ENCODE data around the gene RPS8.
A peak's percentile ranks its signal among the peaks of the same experiment; 100 is the strongest.
"Not testable (repeated sequence)": the region's sequence is repeated elsewhere in the genome, so short reads cannot be mapped to it uniquely, and the experiment has no call there.

Gene RPS8

GRCh38 chr1:44783697-44784093 is 8.4 kb downstream of the RPS8 start:
- DNase-seq = no peak

- peak in 1 of 4 experiments; percentile 22 for DNase-seq
Measured at GRCh38 chr1:44784094-44785028, 9.0 kb downstream of the RPS8 start.

DNA sequence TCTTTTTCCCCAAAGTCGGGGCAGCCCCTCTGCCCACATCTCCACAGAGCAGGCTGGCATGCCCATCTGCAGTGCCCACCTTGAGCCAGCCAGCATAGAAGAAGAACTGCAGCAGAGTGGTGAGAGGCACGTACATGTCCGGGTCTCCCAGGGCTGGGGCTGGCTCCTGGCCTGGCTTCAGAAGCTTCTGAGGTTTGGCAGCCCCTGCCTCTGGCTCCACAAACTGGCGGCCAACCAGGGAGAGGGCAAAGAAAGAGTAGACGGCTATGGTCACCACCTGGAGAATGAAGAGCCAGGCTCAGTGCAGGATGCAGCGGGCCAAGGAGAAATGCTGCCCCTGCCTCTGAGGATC is 9.7 kb downstream of the RPS8 start:
- no peak for DNase-seq

DNA sequence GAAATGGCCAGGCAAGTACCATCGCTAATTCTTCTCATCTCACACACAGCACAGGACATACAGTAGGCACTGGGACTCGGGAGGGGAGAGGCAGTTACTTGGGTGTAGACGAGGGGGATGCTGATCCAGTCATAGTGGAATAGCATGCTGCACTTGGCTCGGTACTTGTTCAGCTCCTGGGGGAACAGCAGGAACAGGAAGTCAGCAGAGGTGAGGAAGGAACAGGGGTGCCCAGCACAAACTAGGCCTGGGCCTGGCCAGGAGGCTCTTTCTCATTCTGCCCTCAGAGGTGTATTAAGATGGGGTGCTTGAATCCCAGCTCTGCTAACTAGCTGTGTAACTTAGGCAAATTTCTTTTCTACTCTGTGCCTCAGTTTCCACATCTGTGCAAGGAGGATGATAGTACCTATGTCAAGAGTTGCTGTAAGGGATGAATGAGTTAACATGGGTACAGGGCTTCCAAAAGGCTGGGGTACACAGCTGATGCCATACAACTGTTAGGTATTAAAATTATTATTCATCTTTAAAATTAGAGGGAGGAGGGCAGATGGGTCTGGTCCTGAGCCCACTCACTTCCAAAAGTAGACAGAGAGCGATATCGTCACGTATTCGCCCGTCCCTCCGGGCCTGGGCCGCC is 10.3 kb downstream of the RPS8 start:
- DNase-seq = no peak

DNA sequence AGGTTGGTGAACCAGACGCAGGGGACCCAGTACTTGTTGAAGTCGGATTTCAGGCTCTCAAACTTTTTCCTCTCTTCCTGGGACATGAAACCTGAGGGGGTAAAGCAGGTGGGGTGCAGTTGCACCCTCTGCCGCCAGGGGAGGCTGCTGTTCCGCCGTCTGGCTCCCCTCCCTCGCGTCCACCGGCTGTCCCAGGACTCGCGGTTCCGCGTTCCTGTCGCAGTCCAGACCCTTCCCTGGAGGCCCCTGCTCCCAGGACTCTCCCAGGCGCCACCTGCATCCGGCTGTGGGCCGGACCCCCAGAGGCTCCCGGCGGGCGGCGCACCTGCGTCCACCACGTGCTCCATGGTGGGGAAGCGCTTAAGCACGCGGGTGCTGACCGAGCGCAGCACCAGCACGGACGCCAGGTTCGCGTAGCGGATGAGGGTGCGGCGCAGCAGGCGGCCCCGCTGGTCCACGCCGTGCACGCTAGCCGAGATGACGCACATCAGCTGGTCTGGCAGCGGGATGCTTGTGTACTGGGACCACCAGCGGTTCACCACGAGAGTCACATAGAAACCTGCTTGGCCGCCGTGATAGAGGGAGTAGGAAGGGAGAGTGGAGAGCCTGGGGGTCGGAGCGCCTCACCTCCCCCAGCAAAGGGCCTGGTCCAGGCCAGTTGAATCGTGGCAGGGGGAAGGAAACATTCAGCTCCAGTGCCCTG is 10.9 kb downstream of the RPS8 start:
- peak; percentile 54 to 65 (median 59) for DNase-seq

- DNase-seq = no peak
Measured at GRCh38 chr1:44786841-44787426, 11.6 kb downstream of the RPS8 start.

DNA sequence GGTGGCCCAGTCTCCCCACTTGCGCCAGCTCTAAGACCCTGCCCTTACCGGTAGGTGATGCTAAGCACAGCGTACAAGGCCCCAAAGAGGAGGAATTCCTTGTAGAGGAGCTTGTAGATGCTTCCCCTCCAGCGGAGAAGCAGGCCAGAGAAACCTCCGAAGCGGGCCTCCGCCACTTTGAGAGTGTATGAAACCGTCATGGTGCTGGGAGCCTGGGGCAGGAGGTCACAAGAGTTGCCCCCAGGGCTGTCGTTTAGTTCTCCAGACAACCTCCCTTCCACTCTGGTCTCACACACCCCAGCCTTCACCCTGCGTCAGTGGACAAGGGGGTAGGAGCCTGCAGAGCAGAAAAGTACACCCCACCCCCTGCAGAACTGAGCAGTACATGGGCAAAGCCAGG is 12.2 kb downstream of the RPS8 start:
- no peak for DNase-seq

DNA sequence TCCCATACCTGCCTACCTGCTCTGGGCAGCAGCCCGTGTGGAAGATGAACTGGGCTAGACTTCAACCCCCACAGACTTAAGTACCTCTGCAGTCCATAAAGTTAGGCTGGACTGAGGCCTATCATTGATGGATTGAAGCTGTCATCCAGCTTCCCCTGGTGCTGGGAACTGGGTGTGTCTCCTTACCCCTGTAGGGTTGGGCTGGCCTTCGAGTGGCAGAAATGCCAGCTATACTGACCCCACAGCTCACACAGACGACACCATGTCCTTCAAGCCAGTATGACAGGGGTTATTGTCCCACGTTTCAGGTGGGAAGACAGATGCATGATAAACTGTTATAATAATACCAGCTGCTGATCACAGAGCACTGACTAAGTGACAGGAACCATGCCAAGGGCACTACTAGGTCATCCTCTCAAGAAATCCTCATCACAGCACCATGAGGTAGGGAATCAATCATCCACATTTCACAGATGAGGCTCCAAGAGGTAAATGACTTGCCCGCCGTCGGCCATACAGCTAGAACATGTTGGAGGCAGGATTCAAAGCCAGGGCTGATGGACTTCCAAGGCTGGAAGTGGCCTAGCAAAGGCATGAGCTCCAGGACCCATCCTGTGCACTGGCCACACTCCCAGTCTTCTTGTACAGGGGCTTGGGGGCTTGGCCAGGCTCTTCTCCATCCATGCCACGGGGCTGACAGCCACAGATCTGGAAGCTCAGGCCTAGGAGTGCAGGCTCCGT is 12.9 kb downstream of the RPS8 start, which contains the start of gene BEST4:
BEST4 (minus strand) TSS at position 51 of the 741 bp plus-strand sequence. CDS start 465 bp downstream, outside the sequence.
- no peak for DNase-seq

GRCh38 chr1:44790968-44791801 is 15.8 kb downstream of the RPS8 start:
- DNase-seq = no peak

- DNase-seq = no peak
Measured at GRCh38 chr1:44792736-44793502, 17.6 kb downstream of the RPS8 start.

DNA sequence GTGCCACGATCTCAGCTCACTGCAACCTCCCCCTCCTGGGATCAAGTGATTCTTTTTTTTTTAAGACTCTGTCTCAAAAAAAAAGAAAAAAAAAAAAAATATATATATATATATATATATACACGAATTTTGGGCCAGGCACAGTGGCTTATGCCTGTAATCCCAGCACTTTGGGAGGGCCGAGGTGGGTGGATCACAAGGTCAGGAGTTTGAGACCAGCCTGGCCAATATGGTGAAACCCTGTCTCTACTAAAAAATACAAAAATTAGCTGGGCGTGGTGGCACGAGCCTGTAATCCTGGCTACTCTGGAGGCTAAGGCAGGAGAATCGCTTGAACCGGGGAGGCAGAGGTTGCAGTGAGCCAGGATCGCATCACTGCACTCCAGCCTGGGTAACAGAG is 22.5 kb downstream of the RPS8 start:
- DNase-seq = not testable (repeated sequence)

DNA sequence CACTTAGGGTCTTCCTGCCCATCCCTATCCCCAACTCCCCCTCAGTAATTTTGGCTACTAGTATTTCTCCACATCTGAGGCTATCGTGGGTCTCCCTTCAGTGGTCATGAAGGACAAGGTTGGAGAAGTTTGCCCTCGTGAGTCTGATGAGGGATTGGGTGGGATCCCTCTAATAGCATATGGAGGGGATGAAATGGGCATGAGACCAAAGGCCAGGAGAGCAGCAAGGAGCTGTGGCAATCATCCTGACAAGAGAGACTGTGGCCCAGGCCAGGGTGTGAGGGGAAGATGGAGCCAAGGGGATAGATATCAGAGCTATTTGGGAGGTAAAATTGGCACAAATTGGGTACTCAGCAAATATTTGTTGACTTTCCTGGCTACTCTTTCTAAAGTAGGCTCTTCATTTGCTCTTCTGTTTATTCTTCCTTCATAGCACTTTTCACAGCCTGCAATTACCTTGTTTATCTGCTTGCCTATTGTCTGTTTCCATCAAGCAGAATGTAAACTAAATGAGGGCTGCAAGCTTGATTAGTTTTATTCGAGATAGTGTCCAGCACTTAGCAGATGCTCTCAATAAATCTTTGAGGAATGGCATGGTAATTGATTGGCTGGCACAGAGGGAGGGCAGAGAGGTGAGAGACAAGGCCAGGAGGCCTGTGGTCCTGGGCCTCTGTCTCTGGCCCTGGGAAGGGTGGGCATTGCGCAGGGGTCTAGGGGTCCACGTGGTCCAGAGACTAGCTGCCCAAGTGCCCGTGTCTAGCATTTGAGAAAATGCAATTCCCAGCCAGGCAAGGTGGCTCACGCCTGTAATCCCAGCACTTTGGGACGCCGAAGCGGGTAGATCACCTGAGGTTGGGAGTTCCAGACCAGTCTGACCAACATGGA is 23.4 kb downstream of the RPS8 start:
- DNase-seq = no peak

GRCh38 chr1:44799770-44800584 is 24.6 kb downstream of the RPS8 start, which contains the start of gene PLK3:
Gene PLK3 (plus strand): TSS chr1:44800377. CDS start chr1:44800464, 87 bp downstream.
- peak; percentile 94 to 98 (median 97) for DNase-seq

DNA sequence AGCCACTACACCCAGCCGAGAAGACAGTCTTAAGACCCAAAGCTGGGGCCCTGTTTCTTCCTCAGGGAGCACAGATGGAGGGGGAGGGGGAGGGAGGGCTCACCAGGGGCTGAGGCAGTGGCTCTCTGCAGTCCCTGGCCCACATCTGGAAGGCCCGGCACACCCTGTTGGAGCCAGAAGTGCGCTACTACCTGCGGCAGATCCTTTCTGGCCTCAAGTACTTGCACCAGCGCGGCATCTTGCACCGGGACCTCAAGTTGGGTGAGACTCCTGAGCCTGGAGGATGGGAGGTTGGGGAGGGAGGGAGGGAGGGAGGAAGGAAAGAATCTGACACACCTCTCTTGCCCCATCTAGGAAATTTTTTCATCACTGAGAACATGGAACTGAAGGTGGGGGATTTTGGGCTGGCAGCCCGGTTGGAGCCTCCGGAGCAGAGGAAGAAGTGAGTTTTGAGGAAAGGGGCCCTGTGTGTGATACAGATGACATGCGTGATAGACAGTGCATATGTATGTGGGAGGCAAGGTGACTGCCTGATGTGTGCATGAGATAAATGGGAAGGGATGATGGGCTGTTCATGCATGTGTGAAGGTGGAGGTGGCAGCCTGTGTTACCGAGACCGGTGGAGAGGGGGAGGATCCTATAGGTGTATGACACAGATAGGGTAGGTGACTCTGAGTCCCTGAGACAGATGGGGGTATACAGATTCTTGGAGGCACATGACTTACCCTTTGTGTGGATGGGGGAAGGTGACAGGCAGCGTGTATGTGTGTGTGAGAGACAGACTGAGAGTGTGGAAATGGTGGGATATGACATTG is 26.4 kb downstream of the RPS8 start:
- no peak for DNase-seq

- DNase-seq = no peak
Measured at GRCh38 chr1:44802306-44803061, 27.1 kb downstream of the RPS8 start.

DNA sequence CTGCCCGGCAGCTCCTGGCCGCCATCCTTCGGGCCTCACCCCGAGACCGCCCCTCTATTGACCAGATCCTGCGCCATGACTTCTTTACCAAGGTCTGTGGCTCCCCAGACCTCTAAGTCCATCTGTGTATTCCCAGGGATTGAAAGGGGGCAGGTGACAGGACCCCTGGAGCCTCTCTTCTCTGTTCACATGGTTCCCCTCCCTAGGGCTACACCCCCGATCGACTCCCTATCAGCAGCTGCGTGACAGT is 27.6 kb downstream of the RPS8 start:
- DNase-seq = no peak
